DMS53 treated with DMSO at 0.1 percent for 48 hours (cell line): ENCODE measurements around the gene BORCS6.
"Not testable (repeated sequence)": the region's sequence is repeated elsewhere in the genome, so short reads cannot be mapped to it uniquely, and the experiment has no call there.

Experiments used
- DNase-seq: peaks from one replicate; lab custom pipeline; 2025; ENCODE audit not compliant: unreplicated experiment; lab: John Stamatoyannopoulos, UW

The BORCS6 gene

DNA sequence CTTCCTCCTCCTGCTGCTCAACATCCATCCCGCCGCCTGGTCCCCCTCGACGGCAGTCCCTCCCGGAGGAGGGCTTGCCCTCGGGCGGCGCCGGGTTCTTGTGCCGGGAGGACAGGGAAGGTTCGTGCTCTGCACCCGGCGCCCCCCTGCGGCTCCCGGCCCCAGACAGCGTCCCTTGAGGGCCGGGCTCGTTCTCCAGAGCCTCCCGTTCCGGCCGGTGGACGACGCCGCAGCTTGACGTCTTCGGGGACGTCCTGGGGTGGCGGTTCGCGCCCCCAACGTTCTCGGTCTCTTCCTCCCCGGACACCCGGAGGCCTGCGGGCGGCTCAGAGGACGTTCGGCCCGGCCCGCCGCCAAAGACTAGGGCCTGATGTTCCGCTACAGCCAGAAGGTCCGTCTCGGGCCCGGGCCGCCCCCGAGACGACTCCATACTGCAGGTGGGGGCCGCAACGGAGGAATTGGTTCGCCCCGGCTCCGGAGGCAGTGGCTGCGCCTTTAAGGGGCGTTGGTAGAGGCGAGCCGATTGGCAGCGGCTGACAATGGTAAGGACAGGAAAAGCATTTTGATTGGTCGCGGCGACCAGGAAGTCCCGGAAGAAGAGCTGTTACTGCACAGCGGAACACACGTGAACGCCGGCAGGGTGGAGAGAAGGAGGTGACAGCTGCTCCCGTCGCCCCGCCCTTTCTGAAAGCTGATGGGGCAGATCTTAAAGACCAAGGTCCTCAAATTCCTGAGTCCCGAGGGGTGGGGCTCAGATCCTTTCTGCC lies at the start of gene BORCS6:
TSS of gene BORCS6 (minus strand) at position 470 of the 767 bp plus-strand sequence. CDS start at position 430, 40 bp downstream.
- DNase-seq = peak; percentile 99

DNA sequence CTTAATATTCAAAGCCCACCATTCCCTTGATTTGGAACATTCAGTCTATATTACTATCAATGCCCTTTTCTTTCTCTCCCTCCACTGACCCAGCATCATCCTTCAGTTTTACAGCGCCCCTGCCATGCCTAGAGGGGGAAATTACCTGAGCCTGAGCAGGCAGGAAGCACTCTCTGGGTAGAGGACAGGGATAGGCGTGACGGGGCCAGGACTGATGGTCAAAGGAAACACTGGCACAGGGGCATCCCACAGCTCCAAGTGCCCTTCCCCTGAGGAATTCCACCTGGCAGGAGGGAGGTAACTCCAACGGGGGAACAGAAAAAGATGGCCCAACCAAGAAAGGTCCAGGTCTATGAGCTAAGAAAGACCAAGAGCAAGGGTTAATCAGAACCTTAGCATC lies 47.9 kb upstream of the BORCS6 start:
- DNase-seq = peak; percentile 43

DNA sequence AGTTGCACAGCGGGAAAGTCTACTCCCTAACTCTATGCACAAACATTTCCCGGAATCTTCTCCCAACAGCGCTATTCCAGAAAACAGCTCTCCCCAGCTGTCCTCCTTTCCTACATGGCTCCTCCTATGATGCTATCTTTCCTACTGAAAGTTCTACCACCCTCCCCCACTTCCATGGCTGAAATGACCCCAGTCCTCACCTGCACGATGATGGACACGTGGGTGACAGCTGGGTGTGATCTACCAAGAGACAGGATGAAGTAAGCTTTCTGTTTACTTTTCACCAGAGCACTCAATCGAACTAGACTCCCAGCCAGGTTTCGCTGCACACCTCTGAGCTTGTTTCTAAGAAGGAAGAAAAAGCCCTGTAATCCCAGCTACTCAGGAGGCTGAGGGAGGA lies 47.2 kb upstream of the BORCS6 start:
- peak; percentile 97 for DNase-seq

DNA sequence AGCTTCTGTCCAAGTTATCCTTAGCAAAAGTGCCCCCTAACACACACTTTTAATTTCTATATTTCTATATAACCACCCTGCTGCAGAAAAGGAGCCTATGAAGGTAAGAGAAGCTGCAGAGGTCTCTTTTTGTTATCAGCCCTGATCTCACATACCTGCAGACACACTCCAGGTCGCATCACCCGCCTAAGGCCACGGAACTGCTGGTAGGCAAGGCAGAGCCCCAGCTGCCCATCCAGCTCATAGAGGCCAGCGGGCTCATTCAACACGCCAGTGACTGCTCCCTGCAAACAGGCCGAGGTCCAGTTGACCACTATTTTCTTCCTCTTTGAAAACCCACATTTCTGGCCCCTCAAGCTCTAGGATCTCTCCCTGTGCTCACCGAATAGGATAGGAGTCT lies 45.7 kb upstream of the BORCS6 start:
- DNase-seq = no peak

DNA sequence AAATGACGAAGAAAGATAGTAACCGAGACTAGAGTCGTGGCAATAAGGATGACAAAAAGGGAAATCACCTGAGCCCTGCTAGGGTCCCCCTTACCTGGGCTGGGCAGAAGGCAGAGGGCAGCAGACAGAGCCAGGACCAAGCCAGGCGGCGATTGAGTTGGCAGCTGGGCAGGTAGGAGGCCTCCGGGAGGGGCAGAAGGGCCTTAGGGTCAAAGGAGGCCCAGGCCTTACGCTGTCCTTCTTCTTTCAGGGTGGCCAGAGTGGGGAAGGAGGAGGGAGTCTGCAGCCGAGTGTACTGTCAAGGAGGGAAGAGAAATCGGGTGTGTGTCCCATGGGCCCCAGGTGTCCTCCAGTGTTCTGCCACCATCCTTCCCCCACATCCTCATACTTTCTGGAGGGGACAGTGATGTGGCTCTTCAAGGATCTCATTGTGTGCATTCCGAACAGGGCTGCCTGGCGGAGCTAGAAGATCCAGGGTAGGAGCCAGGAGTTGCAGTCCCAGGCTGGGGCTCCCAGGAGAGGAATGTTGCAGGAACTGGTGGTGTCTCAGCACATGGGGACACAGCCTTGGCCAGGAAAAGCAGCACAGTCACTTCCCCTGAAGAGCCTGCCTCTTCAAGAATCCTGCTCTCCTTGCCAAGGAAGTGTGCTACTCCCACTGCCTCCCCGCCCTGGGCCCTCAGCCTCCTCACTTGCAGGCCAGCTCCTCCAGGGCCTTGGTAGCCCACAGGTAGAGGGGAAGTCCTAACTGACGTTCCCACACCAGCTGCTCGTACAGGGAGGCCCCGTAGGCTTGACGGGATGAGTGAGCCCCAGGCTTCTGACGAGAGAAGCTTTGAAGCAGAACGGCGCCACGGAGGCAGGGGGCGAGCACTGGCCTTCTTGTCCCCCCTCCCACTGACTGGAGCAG lies 44.6 kb upstream of the BORCS6 start:
- DNase-seq = no peak

DNA sequence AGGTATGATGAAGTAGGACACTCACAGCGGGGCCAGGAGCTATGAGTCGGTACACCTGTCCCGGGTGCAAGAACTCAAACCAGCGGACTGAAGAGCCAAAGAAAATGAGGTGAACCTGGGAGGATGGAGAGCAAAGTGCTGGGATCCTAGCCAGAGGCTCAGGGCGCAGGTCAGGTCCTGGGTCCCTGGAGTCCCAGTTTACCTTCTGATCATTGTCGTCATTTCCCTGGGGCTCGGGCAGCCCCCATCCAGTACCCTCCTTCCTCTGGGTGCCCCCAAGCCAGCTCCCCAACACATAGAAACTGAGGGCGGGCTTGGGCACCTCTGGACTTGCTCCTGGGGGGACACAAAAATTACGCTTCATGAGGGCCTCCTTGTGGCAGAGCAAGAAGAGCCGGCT lies 41.7 kb upstream of the BORCS6 start:
- no peak for DNase-seq

DNA sequence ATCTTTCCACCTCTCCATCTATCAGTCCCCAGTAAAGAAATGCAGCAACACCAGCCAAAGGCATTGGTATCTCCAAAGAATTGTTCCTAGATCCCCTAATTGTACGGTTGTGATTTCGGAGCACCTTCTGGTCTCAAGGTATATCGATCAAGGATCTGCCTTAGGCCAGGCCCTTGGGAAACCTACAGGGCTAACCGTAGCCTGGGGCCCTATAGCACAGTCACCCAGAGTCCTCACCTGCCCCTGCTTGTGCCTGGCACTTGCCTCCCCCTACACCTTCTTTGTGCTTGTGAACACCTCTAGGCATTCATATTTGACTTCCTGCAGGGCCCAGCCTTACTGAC lies 37.2 kb upstream of the BORCS6 start:
- DNase-seq = no peak

DNA sequence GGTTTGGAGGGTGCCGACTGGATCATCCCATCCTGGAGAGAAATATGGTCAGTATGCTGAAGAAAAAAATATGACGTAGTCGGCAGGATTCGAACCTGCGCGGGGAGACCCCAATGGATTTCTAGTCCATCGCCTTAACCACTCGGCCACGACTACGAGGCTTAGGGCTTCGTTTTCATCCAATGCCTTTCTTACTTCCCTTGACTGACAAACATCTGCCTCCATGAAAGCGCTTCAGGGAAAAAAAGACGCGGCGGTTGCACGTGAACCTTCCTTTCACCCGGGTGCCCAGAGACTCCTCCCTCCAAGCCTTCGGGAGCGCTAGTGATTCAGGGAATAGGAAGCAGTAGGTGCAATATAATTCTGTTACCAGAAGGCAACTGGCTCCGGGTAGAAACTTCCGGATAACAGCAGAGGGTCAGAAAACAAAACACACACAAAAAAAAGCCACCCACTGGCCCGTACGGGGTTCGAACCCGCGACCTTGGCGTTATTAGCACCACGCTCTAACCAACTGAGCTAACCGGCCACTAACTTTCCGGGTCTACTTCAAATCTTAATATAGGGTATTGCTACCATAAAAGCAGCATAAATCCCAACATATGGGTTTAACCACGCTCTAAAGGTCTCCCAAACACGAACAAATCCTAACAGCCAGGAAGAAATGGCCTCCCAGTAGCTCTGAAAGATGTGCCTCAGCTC lies 36.7 kb upstream of the BORCS6 start:
- no peak for DNase-seq

DNA sequence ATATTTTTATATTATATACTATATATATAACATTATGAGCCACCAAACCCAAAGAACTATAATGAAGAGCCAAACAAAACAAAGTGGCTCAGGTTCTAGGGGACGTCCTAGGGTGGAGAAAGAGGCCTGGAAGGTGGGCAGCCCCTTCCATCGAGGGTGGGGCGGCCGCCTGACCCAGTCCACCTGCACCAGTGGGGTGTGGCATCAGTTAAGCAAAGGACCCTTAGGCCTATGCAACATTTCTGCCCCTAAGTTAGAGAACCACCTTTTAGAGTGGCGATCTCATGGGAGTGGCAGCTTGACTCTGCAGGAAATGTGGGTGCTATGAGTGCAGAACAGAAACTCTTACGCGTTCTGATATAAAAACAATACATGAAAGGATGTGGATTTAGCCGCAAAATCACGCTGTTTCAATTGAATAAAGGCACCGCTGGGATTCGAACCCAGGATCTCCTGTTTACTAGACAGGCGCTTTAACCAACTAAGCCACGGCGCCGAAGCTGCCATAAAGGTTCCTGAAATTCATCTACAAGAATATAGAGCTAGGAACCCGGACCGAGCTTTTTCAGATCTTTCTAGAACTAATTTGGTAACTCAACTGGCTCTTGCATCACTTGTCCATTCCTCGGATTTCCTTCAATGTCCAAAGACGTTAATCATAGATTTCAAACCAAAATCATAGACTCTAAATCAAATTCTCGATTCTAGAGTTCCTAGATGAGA lies 36.0 kb upstream of the BORCS6 start:
- no peak for DNase-seq

DNA sequence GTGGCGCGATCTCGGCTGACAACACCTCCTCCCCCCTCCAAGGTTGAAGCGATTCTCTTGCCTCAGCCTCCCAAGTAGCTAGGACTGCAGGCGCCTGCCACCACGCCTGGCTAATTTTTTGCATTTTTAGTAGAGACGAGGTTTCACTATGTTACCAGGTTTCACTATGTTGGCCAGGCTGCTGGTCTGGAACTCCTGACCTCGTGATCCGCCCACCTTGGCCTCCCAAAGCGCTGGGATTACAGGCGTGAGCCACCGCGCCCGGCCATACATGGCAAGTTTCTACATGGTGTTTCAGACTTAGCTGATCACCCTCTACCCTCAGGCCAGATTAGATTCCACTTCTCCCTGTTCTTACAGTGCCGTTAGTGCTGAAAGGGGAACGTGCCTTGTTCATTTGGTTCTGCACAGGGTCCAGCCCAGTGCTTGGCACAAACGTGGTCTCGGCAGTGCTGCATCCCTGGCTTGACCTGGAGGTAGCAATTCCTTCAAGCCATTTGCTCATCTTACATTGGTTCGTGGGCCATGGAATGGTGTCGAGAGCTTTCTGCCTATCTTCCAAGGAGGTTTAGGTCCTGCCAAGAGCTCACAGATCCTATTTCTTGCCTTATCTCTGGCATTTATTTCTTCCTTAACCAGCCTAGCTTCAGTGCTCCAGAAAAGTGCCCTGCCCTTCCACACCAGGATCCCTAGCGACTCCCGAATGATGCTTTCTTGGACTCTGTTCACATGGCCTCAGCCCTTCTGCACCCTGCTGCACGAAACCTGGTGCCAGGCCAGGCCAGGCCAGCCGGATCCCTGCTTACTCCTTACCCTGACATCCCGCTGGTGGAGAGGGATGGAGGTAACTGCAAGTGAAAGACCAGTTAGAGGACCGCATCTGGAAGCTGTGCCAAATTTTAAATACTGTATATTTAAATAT lies 35.2 kb upstream of the BORCS6 start:
- DNase-seq = no peak

DNA sequence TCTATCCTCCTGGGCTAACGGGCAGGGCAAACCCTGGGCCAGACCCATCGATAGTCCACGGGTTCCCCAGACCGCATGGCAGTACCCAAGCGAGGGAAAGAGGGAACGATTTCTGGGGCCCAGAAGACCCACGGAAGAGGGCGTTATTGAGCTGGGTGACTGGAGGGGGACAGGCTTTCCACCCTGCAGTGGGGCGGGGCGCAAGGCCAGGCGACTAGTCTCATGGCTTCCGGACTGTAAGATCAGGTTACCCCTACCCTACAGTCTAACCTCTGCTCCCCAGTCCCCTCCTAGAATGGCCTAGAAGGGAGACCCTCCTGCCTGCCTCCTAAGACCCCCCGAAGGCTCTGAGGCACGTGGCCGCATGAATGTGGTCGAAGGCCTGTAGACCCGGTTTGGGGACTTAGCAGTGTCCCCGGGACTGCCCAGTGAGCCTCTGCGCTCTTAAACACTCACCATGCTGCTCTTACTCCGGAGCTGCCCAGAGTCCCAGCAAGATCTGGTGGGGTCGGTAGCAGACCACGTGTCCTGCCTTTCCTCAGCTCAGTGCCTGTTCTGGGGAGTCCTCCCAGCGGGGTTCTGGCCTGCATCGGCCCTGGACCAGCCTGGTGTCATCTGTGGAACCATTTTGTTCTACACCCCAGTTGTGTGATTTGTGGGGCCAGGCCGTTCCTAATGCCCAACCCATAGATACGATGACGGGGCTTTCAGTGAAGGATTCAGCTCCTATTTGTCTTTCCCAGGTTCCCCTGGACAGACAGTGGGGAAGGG lies 33.6 kb upstream of the BORCS6 start:
- peak; percentile 93 for DNase-seq

DNA sequence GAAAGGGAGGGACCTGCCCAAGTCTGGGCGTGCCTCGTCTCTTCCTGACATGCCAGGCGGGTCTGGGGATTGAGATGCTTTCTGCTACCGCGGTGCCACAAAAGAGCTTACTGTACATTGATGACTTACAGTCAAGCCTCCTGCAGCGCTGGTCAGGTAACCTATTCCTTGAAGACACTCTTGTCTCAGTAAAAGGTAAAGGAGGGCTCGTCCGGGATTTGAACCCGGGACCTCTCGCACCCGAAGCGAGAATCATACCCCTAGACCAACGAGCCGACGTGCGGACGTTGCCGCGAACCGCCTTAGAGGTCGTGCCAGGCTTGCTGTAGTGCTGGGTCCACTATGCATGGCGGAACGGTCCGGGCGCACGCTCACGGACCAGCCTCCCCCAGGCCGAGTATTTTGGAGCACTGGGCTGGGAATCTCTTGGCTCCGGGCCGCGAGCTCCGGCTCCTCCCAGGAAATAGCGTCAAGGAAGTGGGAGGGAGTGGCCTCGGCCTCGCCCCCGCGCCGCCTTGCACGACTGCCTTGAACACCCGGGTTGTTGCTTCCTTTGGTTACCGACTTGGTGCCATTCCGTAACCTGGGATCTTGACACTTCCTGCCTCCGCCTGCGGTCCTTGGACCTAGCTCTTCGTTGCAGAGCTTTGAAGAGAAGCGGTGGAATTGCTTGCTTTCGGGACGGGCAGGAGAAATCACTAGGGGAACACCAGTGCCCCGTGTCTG lies 32.8 kb upstream of the BORCS6 start:
- DNase-seq = peak; percentile 95

DNA sequence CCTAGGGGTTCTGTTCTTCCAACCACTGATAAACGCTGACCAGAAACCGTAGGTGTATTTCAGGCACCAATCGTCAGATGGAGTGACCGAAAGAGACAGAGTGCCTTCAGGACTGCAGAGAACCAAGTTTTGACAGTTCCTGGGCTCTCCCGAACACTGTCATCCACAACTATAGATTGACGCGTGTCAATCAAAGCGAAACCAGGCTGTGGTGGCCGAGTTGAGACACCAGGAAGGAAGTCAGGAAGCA lies 32.3 kb upstream of the BORCS6 start:
- DNase-seq = peak; percentile 99

DNA sequence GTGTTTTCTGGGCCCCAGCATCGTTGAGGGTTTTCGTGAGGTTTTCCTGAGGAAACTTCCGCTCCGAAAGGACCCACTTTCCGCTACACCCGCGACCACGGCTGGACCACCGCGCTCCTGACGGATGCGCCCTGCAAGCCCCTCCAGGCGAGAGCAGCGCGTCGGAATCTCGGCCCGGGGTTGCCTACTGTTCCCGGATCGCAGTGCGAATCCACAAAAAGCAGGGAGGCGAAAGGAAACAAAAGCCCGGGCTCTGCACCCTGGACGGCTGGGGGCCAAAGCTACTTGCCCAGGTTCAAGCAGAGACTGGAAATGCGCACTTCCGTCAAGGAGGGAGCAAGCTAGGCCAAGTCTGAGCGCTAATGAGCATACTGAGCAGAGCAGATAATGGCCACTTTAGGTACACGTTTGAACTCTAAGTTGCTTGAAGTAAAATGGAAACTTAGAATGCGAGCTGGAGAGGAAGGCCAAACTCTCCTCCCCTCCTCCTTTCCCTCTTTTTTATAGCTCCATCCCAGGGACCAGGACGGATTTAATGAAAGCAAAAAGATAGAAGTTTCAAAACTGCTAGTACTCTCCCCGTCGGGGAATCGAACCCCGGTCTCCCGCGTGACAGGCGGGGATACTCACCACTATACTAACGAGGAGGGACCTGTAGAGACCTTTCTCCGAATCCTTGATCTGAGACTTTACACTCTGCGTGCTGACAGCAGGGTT lies 31.8 kb upstream of the BORCS6 start:
- peak; percentile 99 for DNase-seq

DNA sequence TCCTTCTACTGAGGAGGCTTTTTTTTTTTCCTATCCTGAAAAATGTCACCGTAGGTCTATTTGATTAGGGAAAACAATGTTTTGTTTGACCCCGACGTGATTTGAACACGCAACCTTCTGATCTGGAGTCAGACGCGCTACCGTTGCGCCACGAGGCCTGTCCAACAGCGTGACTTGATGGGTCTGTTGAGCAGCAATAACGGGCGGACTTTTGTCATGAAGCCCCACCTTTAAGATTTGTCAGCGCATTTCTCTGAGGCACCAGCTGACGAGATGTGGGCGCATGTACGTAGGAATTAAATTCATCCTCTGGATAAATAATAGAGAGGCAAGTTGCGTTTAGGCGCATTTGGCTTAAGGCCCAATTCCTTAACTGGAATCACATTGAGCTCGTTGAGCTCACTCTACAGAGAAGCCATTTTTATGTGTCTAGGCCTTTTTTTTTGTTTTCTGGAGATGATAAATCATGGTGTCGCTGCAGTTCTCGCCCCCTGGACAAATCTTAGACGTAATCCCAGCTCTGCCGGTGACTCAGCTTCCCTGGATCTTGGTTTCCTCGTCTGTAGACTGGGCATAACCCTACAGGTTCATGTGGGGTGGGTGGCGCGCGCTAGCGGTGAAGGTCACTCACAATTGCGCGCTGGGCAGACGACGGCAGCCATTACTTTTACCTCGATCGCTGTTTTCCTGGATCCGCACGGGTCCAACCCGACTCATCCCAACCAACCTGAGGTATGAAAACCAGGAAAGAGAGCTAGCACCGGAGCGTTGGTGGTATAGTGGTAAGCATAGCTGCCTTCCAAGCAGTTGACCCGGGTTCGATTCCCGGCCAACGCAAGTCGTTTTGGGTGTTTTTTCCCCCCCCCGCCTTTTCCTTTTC lies 31.0 kb upstream of the BORCS6 start:
- DNase-seq = peak; percentile 96

DNA sequence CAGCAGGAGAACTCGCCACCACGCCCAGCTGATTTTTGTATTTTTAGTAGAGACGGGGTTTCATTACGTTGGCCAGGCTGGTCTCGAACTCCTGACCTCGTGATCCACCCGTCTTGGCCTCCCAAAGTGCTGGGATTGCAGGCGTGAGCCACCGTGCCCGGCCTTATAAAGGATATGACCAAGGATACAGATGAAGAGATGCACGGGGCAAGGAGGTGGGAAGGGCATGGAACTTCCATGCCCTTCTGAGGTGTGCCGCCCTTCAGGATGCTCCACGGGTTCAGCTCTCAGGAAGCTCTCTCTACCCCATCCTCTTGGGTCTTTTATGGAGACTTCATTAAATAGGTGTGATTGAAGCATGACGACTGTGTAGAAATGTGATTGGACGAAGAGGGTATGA lies 24.0 kb upstream of the BORCS6 start:
- not testable (repeated sequence) for DNase-seq
